GM23338 (cell line): ENCODE results near the gene CARHSP1. TPM values are rescaled to one million over a fixed set of nuclear protein-coding genes. Genes with fewer than 3 reads are reported as not detected.

Experiments
- ATAC-seq: fragments of 200-7000 bp; cut with Tn5 transposase; 3 replicates; pipeline ENCODE4 v1.9.1; 2020
- DNase-seq: peaks from one replicate; pipeline ENCODE4 v3.0.0-alpha.2; 2015; ENCODE audit warnings: low spot score
- H2AFZ ChIP-seq: fragments of 200-600 bp; sonication (generic); 2 replicates; pipeline ENCODE4 v1.8.0; 2016; ENCODE audit warnings: antibody characterized with exemption, mild to moderate bottlenecking, moderate library complexity
- H3F3A ChIP-seq: fragments of 200-600 bp; sonication (generic); replicated peaks from 2 replicates; pipeline ENCODE4 v1.8.0; 2017; ENCODE audit warnings: antibody characterized with exemption, mixed run types, low read depth
- H3K27ac ChIP-seq: fragments of 200-600 bp; sonication (generic); 2 replicates; pipeline ENCODE4 v1.6.1; 2016; ENCODE audit warnings: low read depth
- H3K27me3 ChIP-seq: fragments of 200-600 bp; sonication (generic); 2 replicates; pipeline ENCODE4 v1.8.0; 2016; ENCODE audit warnings: mild to moderate bottlenecking, mixed run types, moderate library complexity; ENCODE audit not compliant: insufficient read depth
- H3K36me3 ChIP-seq: fragments of 200-600 bp; sonication (generic); 2 replicates; pipeline ENCODE4 v1.8.0; 2016; ENCODE audit warnings: mild to moderate bottlenecking; ENCODE audit not compliant: insufficient read depth
- H3K4me1 ChIP-seq: fragments of 200-600 bp; sonication (generic); 2 replicates; pipeline ENCODE4 v1.8.0; 2016; ENCODE audit warnings: mild to moderate bottlenecking, moderate library complexity; ENCODE audit not compliant: insufficient read depth
- H3K4me2 ChIP-seq: fragments of 200-600 bp; sonication (generic); 2 replicates; pipeline ENCODE4 v1.7.1; 2017; ENCODE audit warnings: mixed run types
- H3K4me3 ChIP-seq: fragments of 200-600 bp; sonication (generic); 2 replicates; pipeline ENCODE4 v1.6.1; 2016; ENCODE audit warnings: mixed run types
- H3K79me2 ChIP-seq: fragments of 200-600 bp; sonication (generic); replicated peaks from 2 replicates; pipeline ENCODE4 v1.8.0; 2017; ENCODE audit warnings: mild to moderate bottlenecking; ENCODE audit not compliant: insufficient read depth
- H3K9me2 ChIP-seq: fragments of 200-600 bp; sonication (generic); 2 replicates; pipeline ENCODE4 v1.8.0; 2017; ENCODE audit not compliant: insufficient read depth
- H4K20me1 ChIP-seq: fragments of 200-600 bp; sonication (generic); replicated peaks from 2 replicates; pipeline ENCODE4 v1.8.0; 2017; ENCODE audit warnings: mild to moderate bottlenecking; ENCODE audit not compliant: insufficient read depth
- H3K27ac Mint-ChIP-seq: 2 replicates; pipeline ENCODE4 v1.8.0; 2020; ENCODE audit warnings: inconsistent platforms, mild to moderate bottlenecking, moderate library complexity, mixed read lengths
- H3K27me3 Mint-ChIP-seq: 3 replicates; pipeline ENCODE4 v1.8.0; 2022; ENCODE audit warnings: low read depth, mild to moderate bottlenecking, moderate library complexity, mixed read lengths, inconsistent platforms; ENCODE audit not compliant: insufficient read depth, poor library complexity
- H3K36me3 Mint-ChIP-seq: 3 replicates; pipeline ENCODE4 v1.8.0; 2021; ENCODE audit warnings: low read depth, mild to moderate bottlenecking, inconsistent platforms, moderate library complexity, mixed read lengths
- H3K4me1 Mint-ChIP-seq: 3 replicates; pipeline ENCODE4 v1.8.0; 2020; ENCODE audit warnings: mild to moderate bottlenecking, inconsistent platforms, mixed read lengths
- H3K4me3 Mint-ChIP-seq: 3 replicates; pipeline ENCODE4 v1.8.0; 2021; ENCODE audit warnings: moderate library complexity, mild to moderate bottlenecking, inconsistent platforms, mixed read lengths
- H3K9me3 Mint-ChIP-seq: 3 replicates; pipeline ENCODE4 v1.8.0; 2020; ENCODE audit warnings: moderate library complexity, mild to moderate bottlenecking, inconsistent platforms, mixed read lengths
- CREB1 ChIP-seq: fragments of 250-450 bp; sonication (Bioruptor Pico); IDR thresholded peaks from 2 replicates; pipeline ENCODE4 v1.5.0; 2020; ENCODE audit warnings: low read depth, mild to moderate bottlenecking, moderate library complexity
- CTCF ChIP-seq, 2 experiments: fragments of 200-600 bp in 1 of 2; sonication (generic) in 1 of 2; conservative IDR thresholded peaks; 2 replicates each; pipeline versions ENCODE4 v1.5.1 to v1.6.1; 2016 to 2017; ENCODE audit warnings: antibody characterized with exemption in 2 of 2, low read depth in 2 of 2, mild to moderate bottlenecking in 2 of 2, moderate library complexity in 1 of 2
- ETS1 ChIP-seq: IDR thresholded peaks from 2 replicates; pipeline ENCODE4 v1.6.1; 2016; ENCODE audit warnings: antibody characterized with exemption
- EZH2 ChIP-seq: fragments of 200-600 bp; sonication (generic); IDR thresholded peaks from one replicate; pipeline ENCODE4 v1.8.0; 2017; ENCODE audit warnings: antibody characterized with exemption, mild to moderate bottlenecking, low read depth; ENCODE audit not compliant: unreplicated experiment
- EZH2phosphoT487 ChIP-seq: fragments of 200-600 bp; sonication (generic); IDR thresholded peaks from one replicate; pipeline ENCODE4 v1.8.1; 2018; ENCODE audit warnings: antibody characterized with exemption; ENCODE audit not compliant: unreplicated experiment
- JUNB ChIP-seq: IDR thresholded peaks from one replicate; pipeline ENCODE4 v1.6.1; 2016; ENCODE audit warnings: antibody characterized with exemption; ENCODE audit not compliant: unreplicated experiment
- NANOG ChIP-seq: IDR thresholded peaks from 2 replicates; pipeline ENCODE4 v1.6.1; 2016; ENCODE audit warnings: antibody characterized with exemption, borderline replicate concordance
- POLR2AphosphoS5 ChIP-seq: IDR thresholded peaks from 2 replicates; pipeline ENCODE4 v1.6.1; 2016; ENCODE audit warnings: antibody characterized with exemption, low read depth
- REST ChIP-seq: IDR thresholded peaks from one replicate; pipeline ENCODE4 v1.6.1; 2018; ENCODE audit warnings: antibody characterized with exemption; ENCODE audit not compliant: unreplicated experiment
- STAT1 ChIP-seq: IDR thresholded peaks from one replicate; pipeline ENCODE4 v1.6.1; 2016; ENCODE audit warnings: antibody characterized with exemption; ENCODE audit not compliant: unreplicated experiment
- ZNF114 ChIP-seq: fragments of 250-450 bp; sonication (Bioruptor Pico); IDR thresholded peaks from 2 replicates; pipeline ENCODE4 v1.5.0; 2020; ENCODE audit warnings: mild to moderate bottlenecking, moderate library complexity
- ZNF331 ChIP-seq: fragments of 250-450 bp; sonication (Bioruptor Pico); IDR thresholded peaks from 2 replicates; pipeline ENCODE4 v1.5.0; 2020; ENCODE audit warnings: low read depth, mild to moderate bottlenecking, moderate library complexity
- ZNF462 ChIP-seq: fragments of 250-450 bp; sonication (Bioruptor Pico); IDR thresholded peaks from 2 replicates; pipeline ENCODE4 v1.5.0; 2020; ENCODE audit warnings: mild to moderate bottlenecking, moderate library complexity
- polyA plus RNA-seq: library from polyadenylated mRNA; unstranded; fragments of >200 nt; fragmentation: Nextera tagmentation; extraction: Ambion mirVana; gene quantifications from 2 replicates; pipeline ENCODE4 v1.2.1, GENCODE V29; 2016
- total RNA-seq: library from RNA; depleted of rRNA; stranded (reverse); fragments of >200 nt; shearing (Covaris generic); gene quantifications from 2 replicates; pipeline ENCODE4 v1.2.3, GENCODE V29; 2014

CARHSP1 gene
- total and polyA plus RNA-seq, 2 experiments from 2014 or later = 286 to 339 TPM

- Histone ChIP-seq H3K4me3 (no peak overlapping the region), H3K79me2 (no peaks in the 10 kb centered on the region; the same call in 1 of the 2 replicates), H3K27ac (0 out of 2 replicates have a peak overlapping the region, but pooled peaks have one; percentile 23), H2AFZ (no peak overlapping the region), H3K4me1 (no peaks in the 10 kb centered on the region), H3K9me2 (no peaks in the 10 kb centered on the region), H4K20me1 (peaks cover 23% of the 10 kb centered on the region), H3K27me3 (no peaks in the 10 kb centered on the region), H3F3A (peaks cover 19% of the 10 kb centered on the region), H3K4me2 (no peak overlapping the region), H3K36me3 (peaks cover 76% of the 10 kb centered on the region)
- DNase-seq (no peak), ATAC-seq (no peak)
- no peak overlapping the region for H3K27ac Mint-ChIP-seq
- no peaks in the 10 kb centered on the region for H3K9me3 Mint-ChIP-seq
- no peak overlapping the region for H3K4me3 Mint-ChIP-seq
- H3K27me3 Mint-ChIP-seq = peaks cover 5% of the 10 kb centered on the region
- H3K36me3 Mint-ChIP-seq = peaks cover 92% of the 10 kb centered on the region
- TF ChIP-seq POLR2AphosphoS5 = no peak
- TF ChIP-seq EZH2phosphoT487 = no peak
- TF ChIP-seq ZNF462 (CRISPR knock-in tag) = no peak
- no peak for TF ChIP-seq CTCF (conservative IDR thresholded peaks at IDR 0.05; ENCODE audit: low read depth in 2 of 2)
- TF ChIP-seq JUNB = no peak
- TF ChIP-seq ZNF331 (CRISPR knock-in tag) = no peak
- no peak for TF ChIP-seq EZH2
- no peak for TF ChIP-seq CREB1 (CRISPR knock-in tag)
- no peak for TF ChIP-seq STAT1
- TF ChIP-seq NANOG = no peak
- no peak for TF ChIP-seq REST
- no peak for TF ChIP-seq ZNF114
- no peak for TF ChIP-seq ETS1
- H3K4me1 Mint-ChIP-seq = peaks cover 6% of the 10 kb centered on the region; the same call in 1 of the 3 replicates
These were observed 35.2 kb upstream of the CARHSP1 start for GRCh38 chr16:8904018-8904430.
